Hepatocyte (in vitro differentiated cells): ENCODE data around the gene NUF2.

Experiments
- EZH2 ChIP-seq: fragments of 200-600 bp; sonication (generic); IDR thresholded peaks from 2 replicates; pipeline ENCODE4 v1.6.1; 2016; ENCODE audit warnings: antibody characterized with exemption, mild to moderate bottlenecking, borderline replicate concordance
- TF ChIP-seq, protein P1 (sequence below): fragments of 200-600 bp; sonication (generic); IDR thresholded peaks from 2 replicates; pipeline ENCODE4 v1.5.1; 2016; ENCODE audit warnings: antibody characterized with exemption, mild to moderate bottlenecking; ENCODE audit not compliant: poor library complexity

DNA sequence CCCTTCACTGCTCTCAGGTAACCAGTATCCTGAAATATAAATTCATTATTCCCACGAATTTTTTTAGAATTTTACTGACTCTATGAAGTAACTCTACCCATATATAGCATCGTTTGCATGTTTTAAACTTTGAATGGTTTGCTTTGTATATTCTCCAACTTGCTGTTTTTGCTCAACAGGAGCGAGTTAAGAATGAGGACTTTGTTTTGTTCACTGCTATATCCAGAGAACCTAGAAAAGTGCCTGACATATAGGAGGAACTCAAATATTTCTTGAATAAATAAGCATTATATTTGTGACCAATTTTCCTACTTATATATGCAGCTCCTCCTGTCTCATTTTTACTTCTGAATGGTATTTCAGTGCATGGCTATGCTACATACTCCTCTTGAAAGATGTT, 43.4 kb downstream of the NUF2 start:
- TF ChIP-seq, protein P1, sequence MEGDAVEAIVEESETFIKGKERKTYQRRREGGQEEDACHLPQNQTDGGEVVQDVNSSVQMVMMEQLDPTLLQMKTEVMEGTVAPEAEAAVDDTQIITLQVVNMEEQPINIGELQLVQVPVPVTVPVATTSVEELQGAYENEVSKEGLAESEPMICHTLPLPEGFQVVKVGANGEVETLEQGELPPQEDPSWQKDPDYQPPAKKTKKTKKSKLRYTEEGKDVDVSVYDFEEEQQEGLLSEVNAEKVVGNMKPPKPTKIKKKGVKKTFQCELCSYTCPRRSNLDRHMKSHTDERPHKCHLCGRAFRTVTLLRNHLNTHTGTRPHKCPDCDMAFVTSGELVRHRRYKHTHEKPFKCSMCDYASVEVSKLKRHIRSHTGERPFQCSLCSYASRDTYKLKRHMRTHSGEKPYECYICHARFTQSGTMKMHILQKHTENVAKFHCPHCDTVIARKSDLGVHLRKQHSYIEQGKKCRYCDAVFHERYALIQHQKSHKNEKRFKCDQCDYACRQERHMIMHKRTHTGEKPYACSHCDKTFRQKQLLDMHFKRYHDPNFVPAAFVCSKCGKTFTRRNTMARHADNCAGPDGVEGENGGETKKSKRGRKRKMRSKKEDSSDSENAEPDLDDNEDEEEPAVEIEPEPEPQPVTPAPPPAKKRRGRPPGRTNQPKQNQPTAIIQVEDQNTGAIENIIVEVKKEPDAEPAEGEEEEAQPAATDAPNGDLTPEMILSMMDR: no peak
- no peak for TF ChIP-seq EZH2
